ENCODE results near the gene CUL4A. TPM values are rescaled to one million over a fixed set of nuclear protein-coding genes. Genes with fewer than 3 reads are reported as not detected.
A peak's percentile ranks its signal among the peaks of the same experiment; 100 is the strongest.

The CUL4A gene
- total RNA-seq, 1 donor from 2014 or later: 57.9 TPM

DNA sequence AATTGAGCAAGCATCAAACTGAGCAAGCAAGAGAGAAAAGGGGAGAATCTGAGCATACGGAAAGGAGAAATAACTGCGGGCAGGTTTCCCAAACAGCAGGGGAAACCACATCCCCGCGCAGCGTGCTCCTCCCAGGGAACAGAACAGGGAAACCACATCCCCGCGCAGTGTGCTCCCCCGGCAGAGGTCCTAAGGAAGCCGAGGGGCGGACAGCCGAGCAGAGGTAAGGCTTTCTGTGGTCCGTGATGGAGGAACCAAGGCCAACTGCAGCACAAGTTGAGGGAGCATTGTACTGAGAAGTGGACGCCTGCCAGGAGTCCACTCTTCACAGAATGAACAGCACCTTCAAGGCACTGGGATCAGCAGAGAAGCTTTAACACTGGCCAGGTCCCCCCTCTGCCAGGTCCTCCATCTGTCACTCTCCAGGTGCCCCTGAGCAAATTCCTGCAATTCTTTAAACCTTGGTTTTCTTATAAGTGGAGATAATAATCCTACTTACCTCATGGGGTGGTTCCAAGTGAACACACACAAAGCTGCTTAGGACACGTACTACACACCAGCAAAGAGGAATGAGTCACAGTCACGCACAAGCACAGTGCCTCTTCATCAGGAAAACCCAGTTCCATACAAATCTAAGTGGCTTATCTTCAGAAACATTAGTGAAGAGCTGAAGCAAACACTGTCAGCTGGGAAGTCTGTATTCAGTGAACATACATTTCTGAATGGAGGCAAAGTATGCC, 64.6 kb downstream of the CUL4A start:
- H3K4me3 ChIP-seq (ENCODE audit: low read depth, low read length): no peak overlapping the region
- TF ChIP-seq, protein P1, sequence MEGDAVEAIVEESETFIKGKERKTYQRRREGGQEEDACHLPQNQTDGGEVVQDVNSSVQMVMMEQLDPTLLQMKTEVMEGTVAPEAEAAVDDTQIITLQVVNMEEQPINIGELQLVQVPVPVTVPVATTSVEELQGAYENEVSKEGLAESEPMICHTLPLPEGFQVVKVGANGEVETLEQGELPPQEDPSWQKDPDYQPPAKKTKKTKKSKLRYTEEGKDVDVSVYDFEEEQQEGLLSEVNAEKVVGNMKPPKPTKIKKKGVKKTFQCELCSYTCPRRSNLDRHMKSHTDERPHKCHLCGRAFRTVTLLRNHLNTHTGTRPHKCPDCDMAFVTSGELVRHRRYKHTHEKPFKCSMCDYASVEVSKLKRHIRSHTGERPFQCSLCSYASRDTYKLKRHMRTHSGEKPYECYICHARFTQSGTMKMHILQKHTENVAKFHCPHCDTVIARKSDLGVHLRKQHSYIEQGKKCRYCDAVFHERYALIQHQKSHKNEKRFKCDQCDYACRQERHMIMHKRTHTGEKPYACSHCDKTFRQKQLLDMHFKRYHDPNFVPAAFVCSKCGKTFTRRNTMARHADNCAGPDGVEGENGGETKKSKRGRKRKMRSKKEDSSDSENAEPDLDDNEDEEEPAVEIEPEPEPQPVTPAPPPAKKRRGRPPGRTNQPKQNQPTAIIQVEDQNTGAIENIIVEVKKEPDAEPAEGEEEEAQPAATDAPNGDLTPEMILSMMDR (conservative IDR thresholded peaks at IDR 0.05; ENCODE audit: low read depth, low read length): no peak
- peak; percentile 89 for DNase-seq (ENCODE audit: low read depth)

GRCh38 chr13:113274721-113275120, 65.3 kb downstream of the CUL4A start:
- no peak overlapping the region for H3K4me3 ChIP-seq (ENCODE audit: low read depth, low read length)
- TF ChIP-seq, protein P1 (conservative IDR thresholded peaks at IDR 0.05; ENCODE audit: low read depth, low read length): no peak
- DNase-seq (ENCODE audit: low read depth): no peak

DNA sequence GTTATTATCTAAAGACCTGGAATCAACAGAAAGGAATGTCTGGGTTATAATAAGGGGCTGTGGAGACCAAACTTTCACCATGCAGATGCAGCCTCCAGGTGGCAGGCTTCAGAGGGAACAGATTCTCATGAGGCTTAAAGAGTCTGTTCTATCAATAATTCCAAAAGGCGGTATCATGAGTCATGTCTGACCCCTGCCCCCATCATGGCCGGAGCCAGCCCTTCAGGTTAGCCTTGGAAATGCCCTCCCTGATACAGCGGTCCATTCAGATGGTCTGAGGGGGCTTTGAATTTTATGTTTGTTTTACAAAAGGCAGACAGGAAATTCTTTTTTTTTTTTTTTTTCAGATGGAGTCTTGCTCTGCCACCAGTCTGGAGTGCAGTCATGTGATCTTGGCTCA, 66.0 kb downstream of the CUL4A start:
- DNase-seq (ENCODE audit: low read depth): no peak
- H3K4me3 ChIP-seq (ENCODE audit: low read depth, low read length): no peak overlapping the region
- TF ChIP-seq, protein P1 (conservative IDR thresholded peaks at IDR 0.05; ENCODE audit: low read depth, low read length): peak; percentile 81

DNA sequence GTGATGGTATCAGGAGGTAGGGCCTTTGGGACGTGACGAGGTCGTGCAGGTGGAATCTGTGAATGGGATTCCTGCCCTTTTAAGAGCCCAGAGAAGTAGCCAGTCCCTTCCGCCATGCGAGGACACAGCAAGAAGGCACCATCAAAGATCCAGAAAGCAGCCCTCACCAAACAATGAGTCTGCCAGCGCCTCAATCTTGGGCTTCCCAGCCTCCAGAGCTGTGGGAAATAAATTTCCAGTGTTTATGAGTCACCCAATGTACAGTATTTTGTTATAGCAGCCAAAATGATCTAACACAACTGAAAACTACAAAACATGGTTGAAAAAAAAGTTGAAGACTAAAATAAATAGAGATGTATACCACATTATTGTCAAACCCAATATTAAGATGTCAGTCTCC, 70.7 kb downstream of the CUL4A start:
- TF ChIP-seq, protein P1 (conservative IDR thresholded peaks at IDR 0.05; ENCODE audit: low read depth, low read length): no peak
- no peak for DNase-seq (ENCODE audit: low read depth)
- H3K4me3 ChIP-seq (ENCODE audit: low read depth, low read length): no peak overlapping the region

GRCh38 chr13:113283904-113284303, 74.5 kb downstream of the CUL4A start:
- DNase-seq (ENCODE audit: low read depth): no peak

GRCh38 chr13:113288880-113289279, 79.5 kb downstream of the CUL4A start:
- TF ChIP-seq, protein P1 (conservative IDR thresholded peaks at IDR 0.05; ENCODE audit: low read depth, low read length): no peak
- DNase-seq (ENCODE audit: low read depth): no peak
- H3K4me3 ChIP-seq (ENCODE audit: low read depth, low read length): no peak overlapping the region

More at GRCh38 chr13:113283904-113284303, 74.5 kb downstream of the CUL4A start:
- H3K4me3 ChIP-seq (ENCODE audit: low read depth, low read length): no peak overlapping the region
- TF ChIP-seq, protein P1 (conservative IDR thresholded peaks at IDR 0.05; ENCODE audit: low read depth, low read length): no peak

GRCh38 chr13:113291129-113291528, 81.7 kb downstream of the CUL4A start:
- H3K4me3 ChIP-seq (ENCODE audit: low read depth, low read length): no peak overlapping the region
- no peak for DNase-seq (ENCODE audit: low read depth)
- TF ChIP-seq, protein P1 (conservative IDR thresholded peaks at IDR 0.05; ENCODE audit: low read depth, low read length): no peak
